PC-9 (cell line): ENCODE results near the gene SLC48A1.

ENCODE experiments used
- EZH2 ChIP-seq: fragments of 200-600 bp; sonication (generic); IDR thresholded peaks from 2 replicates; pipeline ENCODE4 v1.8.0; 2017; ENCODE audit warnings: antibody characterized with exemption, low read depth
- TF ChIP-seq, protein P1 (sequence below): fragments of 200-600 bp; sonication (generic); conservative IDR thresholded peaks from 2 replicates; pipeline ENCODE4 v1.6.1; 2017; ENCODE audit warnings: mixed run types, antibody characterized with exemption, mild to moderate bottlenecking, moderate library complexity

DNA sequence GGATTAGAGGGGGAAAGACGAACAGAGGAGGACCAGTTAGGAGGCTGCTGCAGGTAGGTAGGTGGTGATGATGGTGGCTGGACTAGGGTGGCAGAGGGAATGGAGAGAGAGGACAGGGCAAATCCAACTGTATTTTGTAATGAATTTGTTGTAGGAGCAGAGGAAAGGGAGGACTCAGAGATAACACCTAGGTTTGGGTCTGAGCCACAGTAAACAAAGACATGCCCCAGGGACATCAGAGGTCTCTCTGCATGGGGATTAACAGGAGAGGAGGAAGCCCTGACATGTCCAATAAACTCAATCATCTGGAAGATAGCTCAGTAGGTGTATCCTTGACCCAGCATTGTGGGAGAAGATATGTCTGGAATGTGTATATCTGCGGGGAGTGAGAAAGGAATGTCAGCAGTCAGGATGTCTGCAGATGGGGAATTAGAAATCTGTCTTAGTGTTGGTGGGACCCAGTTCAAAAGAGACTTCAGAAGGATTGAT lies 4.7 kb upstream of the SLC48A1 start:
- TF ChIP-seq, protein P1, sequence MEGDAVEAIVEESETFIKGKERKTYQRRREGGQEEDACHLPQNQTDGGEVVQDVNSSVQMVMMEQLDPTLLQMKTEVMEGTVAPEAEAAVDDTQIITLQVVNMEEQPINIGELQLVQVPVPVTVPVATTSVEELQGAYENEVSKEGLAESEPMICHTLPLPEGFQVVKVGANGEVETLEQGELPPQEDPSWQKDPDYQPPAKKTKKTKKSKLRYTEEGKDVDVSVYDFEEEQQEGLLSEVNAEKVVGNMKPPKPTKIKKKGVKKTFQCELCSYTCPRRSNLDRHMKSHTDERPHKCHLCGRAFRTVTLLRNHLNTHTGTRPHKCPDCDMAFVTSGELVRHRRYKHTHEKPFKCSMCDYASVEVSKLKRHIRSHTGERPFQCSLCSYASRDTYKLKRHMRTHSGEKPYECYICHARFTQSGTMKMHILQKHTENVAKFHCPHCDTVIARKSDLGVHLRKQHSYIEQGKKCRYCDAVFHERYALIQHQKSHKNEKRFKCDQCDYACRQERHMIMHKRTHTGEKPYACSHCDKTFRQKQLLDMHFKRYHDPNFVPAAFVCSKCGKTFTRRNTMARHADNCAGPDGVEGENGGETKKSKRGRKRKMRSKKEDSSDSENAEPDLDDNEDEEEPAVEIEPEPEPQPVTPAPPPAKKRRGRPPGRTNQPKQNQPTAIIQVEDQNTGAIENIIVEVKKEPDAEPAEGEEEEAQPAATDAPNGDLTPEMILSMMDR, result no peak
- TF ChIP-seq EZH2, result no peak
